DOHH2 (cell line): Measurements from ENCODE around the gene TGFBR3L.

Experiments used
- H3F3A ChIP-seq: fragments of 200-600 bp; sonication (generic), shearing (Covaris generic); 2 replicates; pipeline ENCODE4 v1.6.0; 2016; ENCODE audit warnings: antibody characterized with exemption, mild to moderate bottlenecking; ENCODE audit not compliant: control insufficient read depth, insufficient read depth
- H3K27ac ChIP-seq: fragments of 200-600 bp; sonication (generic); 2 replicates; pipeline ENCODE4 v1.5.1; 2014; ENCODE audit warnings: low read depth, mild to moderate bottlenecking, low read length, moderate library complexity
- H3K27me3 ChIP-seq: fragments of 200-600 bp; sonication (generic); 2 replicates; pipeline ENCODE4 v1.6.1; 2014; ENCODE audit warnings: mild to moderate bottlenecking, low read length, mixed read lengths; ENCODE audit not compliant: control insufficient read depth
- H3K36me3 ChIP-seq: fragments of 200-600 bp; sonication (generic); 2 replicates; pipeline ENCODE4 v1.6.1; 2014; ENCODE audit warnings: mild to moderate bottlenecking, low read length, moderate library complexity, mixed read lengths; ENCODE audit not compliant: control insufficient read depth
- H3K4me1 ChIP-seq: fragments of 200-600 bp; sonication (generic); 2 replicates; pipeline ENCODE4 v1.6.1; 2014; ENCODE audit warnings: mild to moderate bottlenecking, low read length, mixed read lengths; ENCODE audit not compliant: control insufficient read depth
- H3K4me2 ChIP-seq: fragments of 200-600 bp; sonication (generic); 2 replicates; pipeline ENCODE4 v1.6.0; 2014; ENCODE audit warnings: mild to moderate bottlenecking, low read length, moderate library complexity
- H3K4me3 ChIP-seq: fragments of 200-600 bp; sonication (generic); 2 replicates; pipeline ENCODE4 v1.5.1; 2014; ENCODE audit warnings: mild to moderate bottlenecking, low read length, mixed read lengths
- H3K79me2 ChIP-seq: fragments of 200-600 bp; sonication (generic); 2 replicates; pipeline ENCODE4 v1.6.1; 2014; ENCODE audit warnings: mild to moderate bottlenecking, low read length, mixed read lengths; ENCODE audit not compliant: control insufficient read depth
- H3K9me2 ChIP-seq: fragments of 200-600 bp; sonication (generic); replicated peaks from 2 replicates; pipeline ENCODE4 v1.6.1; 2014; ENCODE audit warnings: mild to moderate bottlenecking, low read length, mixed read lengths; ENCODE audit not compliant: control insufficient read depth
- H3K9me3 ChIP-seq: fragments of 200-600 bp; sonication (generic); 2 replicates; pipeline ENCODE4 v1.6.1; 2014; ENCODE audit warnings: antibody characterized with exemption, low read length, mixed read lengths; ENCODE audit not compliant: control insufficient read depth, insufficient read depth
- H4K20me1 ChIP-seq: fragments of 200-600 bp; sonication (generic); 2 replicates; pipeline ENCODE4 v1.6.0; 2014; ENCODE audit warnings: low read depth, mild to moderate bottlenecking, antibody characterized with exemption, low read length, moderate library complexity; ENCODE audit not compliant: control insufficient read depth, insufficient read depth
- CTCF ChIP-seq: fragments of 200-600 bp; sonication (generic); IDR thresholded peaks from one replicate; pipeline ENCODE4 v1.5.1; 2014; ENCODE audit warnings: antibody characterized with exemption, mild to moderate bottlenecking, low read depth, low read length; ENCODE audit not compliant: poor library complexity, severe bottlenecking
- EZH2phosphoT487 ChIP-seq: fragments of 200-600 bp; sonication (generic); IDR thresholded peaks from 2 replicates; pipeline ENCODE4 v1.6.1; 2017; ENCODE audit warnings: borderline replicate concordance, mild to moderate bottlenecking, antibody characterized with exemption, low read length, moderate library complexity, mixed read lengths

The TGFBR3L gene

DNA sequence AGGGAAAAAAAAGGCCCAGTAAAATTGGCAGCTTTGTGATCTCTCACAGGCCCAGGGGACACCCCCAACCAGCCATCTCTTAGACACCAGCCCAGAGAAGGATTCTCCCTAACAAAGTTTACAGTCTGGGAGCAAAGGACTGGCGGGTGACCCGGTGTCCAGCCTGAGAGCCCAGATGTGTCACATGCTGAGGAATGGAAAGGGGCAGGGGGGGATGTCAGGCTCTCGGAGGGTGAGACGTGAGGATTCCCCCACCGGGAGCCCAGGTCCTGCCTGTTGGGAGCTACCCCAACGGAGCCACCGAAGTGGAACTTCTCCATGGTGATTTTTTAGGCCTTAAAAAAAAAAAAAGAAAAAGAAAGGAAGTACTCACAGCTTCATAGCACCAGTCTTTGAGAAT, 16.1 kb downstream of the TGFBR3L start:
- Histone ChIP-seq H3K27me3 (no peaks in the 10 kb centered on the region), H3K27ac (no peak overlapping the region), H3K4me3 (no peak overlapping the region), H3K4me2 (no peak overlapping the region), H3K4me1 (peaks cover 5% of the 10 kb centered on the region), H3K36me3 (peaks cover 64% of the 10 kb centered on the region), H3K79me2 (no peaks in the 10 kb centered on the region), H3K9me3 (no peaks in the 10 kb centered on the region), H3F3A (peaks cover 12% of the 10 kb centered on the region; the same call in 1 of the 2 replicates), H3K9me2 (no peaks in the 10 kb centered on the region), H4K20me1 (0 out of 2 replicates have a peak, but pooled peaks cover 6% of the 10 kb centered on the region)
- TF ChIP-seq EZH2phosphoT487 (no peak), CTCF (no peak)

DNA sequence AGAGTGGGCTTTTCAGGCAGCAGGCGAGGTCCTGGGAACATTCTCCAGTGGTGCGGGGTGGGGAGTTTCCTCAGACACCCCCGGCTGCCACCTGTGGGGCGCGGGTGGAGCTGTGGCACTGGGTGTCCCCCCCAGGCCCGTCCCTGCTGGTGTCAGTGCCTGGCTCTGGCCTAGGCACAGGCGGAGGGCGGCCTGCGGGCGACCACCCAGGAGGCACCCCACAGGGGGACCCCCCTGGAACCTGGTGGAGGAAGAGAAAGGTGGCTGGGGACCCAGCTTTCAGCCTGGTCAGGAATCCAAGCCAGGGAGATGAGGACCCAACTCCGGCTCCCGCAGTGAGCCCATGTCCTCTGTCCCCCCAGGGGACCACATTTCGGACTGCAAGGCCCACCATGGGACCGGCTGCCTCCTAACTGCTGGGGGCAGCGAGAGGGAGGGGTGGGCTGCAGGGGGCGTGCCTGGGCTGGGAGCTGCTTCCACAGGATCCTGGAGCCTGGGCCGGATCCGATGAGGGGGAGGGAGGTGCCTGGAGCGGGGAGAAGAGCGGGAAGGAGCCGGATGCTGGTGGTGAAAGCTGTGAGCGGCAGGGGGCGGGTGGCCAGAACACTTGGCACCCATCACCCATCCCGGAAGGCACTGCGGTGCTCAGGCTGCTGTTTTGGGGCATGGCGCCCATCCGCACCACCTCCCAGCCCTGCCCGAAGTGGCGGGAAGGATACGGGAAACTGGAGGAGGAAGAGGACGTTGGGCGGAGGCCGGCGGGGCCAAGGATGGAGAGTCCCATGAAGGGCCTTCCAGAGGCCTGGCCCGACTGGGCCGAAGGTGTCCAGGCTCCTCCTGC, 16.8 kb downstream of the TGFBR3L start:
- Histone ChIP-seq H3K79me2 (no peaks in the 10 kb centered on the region), H3K36me3 (peaks cover 70% of the 10 kb centered on the region), H4K20me1 (0 out of 2 replicates have a peak, but pooled peaks cover 5% of the 10 kb centered on the region), H3K27me3 (no peaks in the 10 kb centered on the region), H3F3A (peaks cover 9% of the 10 kb centered on the region; the same call in 1 of the 2 replicates), H3K9me2 (no peaks in the 10 kb centered on the region), H3K4me3 (no peak overlapping the region), H3K27ac (no peak overlapping the region), H3K4me1 (peaks cover 1% of the 10 kb centered on the region), H3K9me3 (no peaks in the 10 kb centered on the region), H3K4me2 (no peak overlapping the region)
- TF ChIP-seq CTCF (no peak), EZH2phosphoT487 (no peak)

GRCh38 chr19:7932276-7932929, 17.8 kb downstream of the TGFBR3L start:
- Histone ChIP-seq H3F3A (peaks cover 6% of the 10 kb centered on the region; the same call in 1 of the 2 replicates), H3K4me3 (no peak overlapping the region), H3K27ac (no peak overlapping the region), H3K4me2 (no peak overlapping the region), H3K4me1 (no peaks in the 10 kb centered on the region), H3K36me3 (peaks cover 74% of the 10 kb centered on the region), H4K20me1 (no peaks in the 10 kb centered on the region), H3K9me2 (no peaks in the 10 kb centered on the region), H3K9me3 (no peaks in the 10 kb centered on the region), H3K79me2 (0 out of 2 replicates have a peak, but pooled peaks cover 2% of the 10 kb centered on the region), H3K27me3 (no peaks in the 10 kb centered on the region)
- TF ChIP-seq CTCF (no peak), EZH2phosphoT487 (no peak)
